ENCODE measurements around the gene RNPEPL1.

DNA sequence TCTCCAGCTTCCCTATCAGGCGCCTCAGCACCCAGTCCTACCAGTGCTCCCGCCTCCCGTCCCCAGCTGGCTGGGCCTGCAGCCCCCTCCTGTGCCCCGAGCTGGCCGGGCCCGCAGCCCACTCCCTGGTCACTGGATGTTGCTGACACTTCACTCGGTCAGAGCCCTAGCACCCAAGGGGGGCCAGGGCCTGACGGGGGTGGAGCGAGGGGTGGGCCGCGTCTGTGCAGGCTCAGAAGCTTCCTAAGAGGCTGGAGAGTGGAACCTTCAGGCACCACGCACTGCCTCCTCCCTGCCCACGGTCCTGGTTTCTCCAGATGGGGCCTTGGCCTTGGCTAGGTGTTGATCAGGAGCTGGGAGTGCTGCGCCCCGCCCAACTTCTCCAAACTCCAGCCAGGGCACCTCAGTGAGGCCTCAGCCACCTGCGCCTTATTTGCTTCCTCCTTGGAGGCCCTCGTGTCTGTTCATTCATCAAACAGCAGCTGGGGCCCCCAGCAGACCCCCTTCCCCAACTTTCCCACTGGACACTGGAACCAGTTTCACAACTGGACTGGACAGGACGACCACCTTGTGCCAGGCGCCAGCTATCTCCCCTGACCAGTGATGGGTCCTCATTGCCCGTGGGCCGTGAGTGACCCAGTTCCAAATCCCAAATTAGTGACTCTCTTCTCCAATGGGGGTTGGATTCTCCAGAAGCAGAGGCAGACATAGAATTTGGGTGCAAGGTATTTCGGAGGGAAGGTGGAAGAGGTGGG, 35.0 kb downstream of the RNPEPL1 start:
- TF ChIP-seq, protein P1, sequence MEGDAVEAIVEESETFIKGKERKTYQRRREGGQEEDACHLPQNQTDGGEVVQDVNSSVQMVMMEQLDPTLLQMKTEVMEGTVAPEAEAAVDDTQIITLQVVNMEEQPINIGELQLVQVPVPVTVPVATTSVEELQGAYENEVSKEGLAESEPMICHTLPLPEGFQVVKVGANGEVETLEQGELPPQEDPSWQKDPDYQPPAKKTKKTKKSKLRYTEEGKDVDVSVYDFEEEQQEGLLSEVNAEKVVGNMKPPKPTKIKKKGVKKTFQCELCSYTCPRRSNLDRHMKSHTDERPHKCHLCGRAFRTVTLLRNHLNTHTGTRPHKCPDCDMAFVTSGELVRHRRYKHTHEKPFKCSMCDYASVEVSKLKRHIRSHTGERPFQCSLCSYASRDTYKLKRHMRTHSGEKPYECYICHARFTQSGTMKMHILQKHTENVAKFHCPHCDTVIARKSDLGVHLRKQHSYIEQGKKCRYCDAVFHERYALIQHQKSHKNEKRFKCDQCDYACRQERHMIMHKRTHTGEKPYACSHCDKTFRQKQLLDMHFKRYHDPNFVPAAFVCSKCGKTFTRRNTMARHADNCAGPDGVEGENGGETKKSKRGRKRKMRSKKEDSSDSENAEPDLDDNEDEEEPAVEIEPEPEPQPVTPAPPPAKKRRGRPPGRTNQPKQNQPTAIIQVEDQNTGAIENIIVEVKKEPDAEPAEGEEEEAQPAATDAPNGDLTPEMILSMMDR (IDR thresholded peaks at IDR 0.05; ENCODE audit: poor library complexity) = no peak
- TF ChIP-seq EZH2phosphoT487 (IDR thresholded peaks at IDR 0.05; ENCODE audit: low read depth, severe bottlenecking, unreplicated experiment) (no peak), EZH2 (IDR thresholded peaks at IDR 0.05; ENCODE audit: borderline replicate concordance) (no peak)

Data from hepatocyte (in vitro differentiated cells).